ENCODE data around the gene TMEM144.

The TMEM144 gene

DNA sequence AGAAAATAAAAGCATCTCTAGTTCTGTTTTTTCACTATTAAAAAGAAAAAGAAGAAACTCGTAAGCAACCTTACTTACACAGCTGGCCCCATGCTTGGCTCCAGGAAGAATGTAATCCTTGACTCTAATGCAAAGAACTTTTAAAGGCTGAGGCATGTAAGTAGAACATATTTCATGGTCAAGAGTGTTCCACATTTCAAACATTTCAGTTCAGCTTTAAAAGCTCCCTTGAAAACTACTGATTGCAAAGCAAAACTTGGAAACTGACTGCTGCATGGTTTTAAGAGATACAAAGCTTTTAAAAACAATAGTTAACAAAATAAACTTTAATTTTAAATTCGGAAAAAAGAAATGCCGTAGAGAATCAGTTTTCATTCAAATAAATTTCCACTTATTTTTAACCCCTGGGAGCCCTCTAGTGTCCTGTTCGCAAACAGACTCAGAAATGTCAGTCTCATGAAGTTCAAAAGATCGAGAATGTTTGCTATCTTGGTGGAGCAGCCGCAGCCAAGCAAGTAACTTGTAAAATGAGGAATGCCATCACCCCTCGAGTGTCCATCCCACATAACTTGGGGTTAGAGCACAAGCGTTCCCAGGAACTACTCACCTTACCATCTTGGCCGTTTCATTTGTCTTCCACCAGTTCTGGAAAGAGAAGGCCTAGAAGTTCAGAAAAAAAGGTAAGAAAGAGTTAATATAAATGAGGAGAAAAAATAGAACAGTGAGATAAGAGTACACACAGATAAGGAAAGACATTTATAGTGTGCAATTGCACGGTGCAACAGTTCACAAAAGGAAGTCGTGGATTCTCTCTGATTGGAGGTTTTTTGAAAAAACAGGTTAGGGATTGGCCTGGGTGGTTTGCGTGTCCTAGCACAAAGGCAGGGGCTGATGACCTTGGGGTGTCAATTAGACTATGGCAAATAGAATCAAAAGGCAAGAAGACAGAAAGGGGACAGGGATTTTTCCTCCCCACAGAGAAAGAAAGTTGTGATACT, 37.7 kb upstream of the TMEM144 start, which contains the start of gene GASK1B:
Gene GASK1B, minus strand, starts transcription at position 765 of the 998 bp plus-strand sequence. CDS start 1,650 bp downstream, outside the sequence.
- peak; percentile 30 for DNase-seq
- Mint-ChIP-seq H3K4me1 (peaks cover 12% of the 10 kb centered on the region), H3K27me3 (ENCODE audit: low read depth, poor library complexity) (peaks cover 7% of the 10 kb centered on the region), H3K9me3 (no peaks in the 10 kb centered on the region), H3K27ac (peak within 1 kb of the TSS; percentile 40), H3K36me3 (ENCODE audit: low read depth) (no peaks in the 10 kb centered on the region), H3K4me3 (peak within 1 kb of the TSS; percentile 59)
- TF ChIP-seq, protein P1, sequence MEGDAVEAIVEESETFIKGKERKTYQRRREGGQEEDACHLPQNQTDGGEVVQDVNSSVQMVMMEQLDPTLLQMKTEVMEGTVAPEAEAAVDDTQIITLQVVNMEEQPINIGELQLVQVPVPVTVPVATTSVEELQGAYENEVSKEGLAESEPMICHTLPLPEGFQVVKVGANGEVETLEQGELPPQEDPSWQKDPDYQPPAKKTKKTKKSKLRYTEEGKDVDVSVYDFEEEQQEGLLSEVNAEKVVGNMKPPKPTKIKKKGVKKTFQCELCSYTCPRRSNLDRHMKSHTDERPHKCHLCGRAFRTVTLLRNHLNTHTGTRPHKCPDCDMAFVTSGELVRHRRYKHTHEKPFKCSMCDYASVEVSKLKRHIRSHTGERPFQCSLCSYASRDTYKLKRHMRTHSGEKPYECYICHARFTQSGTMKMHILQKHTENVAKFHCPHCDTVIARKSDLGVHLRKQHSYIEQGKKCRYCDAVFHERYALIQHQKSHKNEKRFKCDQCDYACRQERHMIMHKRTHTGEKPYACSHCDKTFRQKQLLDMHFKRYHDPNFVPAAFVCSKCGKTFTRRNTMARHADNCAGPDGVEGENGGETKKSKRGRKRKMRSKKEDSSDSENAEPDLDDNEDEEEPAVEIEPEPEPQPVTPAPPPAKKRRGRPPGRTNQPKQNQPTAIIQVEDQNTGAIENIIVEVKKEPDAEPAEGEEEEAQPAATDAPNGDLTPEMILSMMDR (IDR thresholded peaks at IDR 0.05) = peak; percentile 67

DNA sequence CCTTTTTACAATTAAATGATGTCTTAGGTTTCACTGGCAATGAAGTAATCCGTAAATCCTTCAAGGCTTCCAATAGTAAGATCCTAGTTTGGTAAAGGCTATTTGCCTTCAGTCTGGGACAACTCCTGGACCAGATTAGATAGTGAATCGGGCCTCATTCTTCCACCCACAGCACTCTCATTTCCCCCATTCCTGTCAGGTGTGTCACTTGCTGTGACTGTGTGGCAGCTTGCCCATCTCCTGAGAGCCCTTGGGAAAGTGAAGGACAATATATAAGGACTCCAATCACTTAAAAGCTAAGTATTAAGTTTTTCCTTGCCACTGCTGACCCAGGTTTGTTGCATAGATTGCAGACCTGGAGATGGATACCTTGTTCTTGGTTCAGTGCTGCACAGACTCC, 34.2 kb upstream of the TMEM144 start:
- Mint-ChIP-seq H3K27me3 (ENCODE audit: low read depth, poor library complexity) (peaks cover 10% of the 10 kb centered on the region), H3K9me3 (no peaks in the 10 kb centered on the region), H3K36me3 (ENCODE audit: low read depth) (no peaks in the 10 kb centered on the region), H3K27ac (no peak overlapping the region), H3K4me3 (no peak overlapping the region), H3K4me1 (peaks cover 12% of the 10 kb centered on the region)
- TF ChIP-seq, protein P1 (IDR thresholded peaks at IDR 0.05) = no peak
- no peak for DNase-seq

DNA sequence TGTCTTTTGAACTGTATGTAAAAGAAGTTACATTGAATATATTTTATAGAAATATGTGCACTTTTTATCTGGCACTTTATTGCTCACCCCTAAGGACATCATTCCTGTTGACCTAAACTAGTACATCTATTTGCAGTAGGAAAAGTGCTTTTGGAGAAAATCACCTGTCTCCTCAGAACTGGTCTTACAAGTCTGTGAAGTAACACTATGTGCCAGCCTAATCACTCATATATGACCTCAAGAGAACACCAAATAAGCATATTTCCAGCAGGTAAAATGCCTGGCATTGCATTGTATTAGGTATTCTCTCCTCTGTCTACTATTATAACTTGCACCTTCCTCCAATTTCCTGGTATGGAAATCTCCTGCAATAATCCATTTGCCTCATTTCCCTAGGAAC, 33.5 kb upstream of the TMEM144 start:
- Mint-ChIP-seq H3K9me3 (no peaks in the 10 kb centered on the region), H3K27me3 (ENCODE audit: low read depth, poor library complexity) (peaks cover 10% of the 10 kb centered on the region), H3K4me1 (peaks cover 12% of the 10 kb centered on the region), H3K27ac (no peak overlapping the region), H3K4me3 (no peak overlapping the region), H3K36me3 (ENCODE audit: low read depth) (no peaks in the 10 kb centered on the region)
- no peak for DNase-seq
- TF ChIP-seq, protein P1 (IDR thresholded peaks at IDR 0.05) = no peak

DNA sequence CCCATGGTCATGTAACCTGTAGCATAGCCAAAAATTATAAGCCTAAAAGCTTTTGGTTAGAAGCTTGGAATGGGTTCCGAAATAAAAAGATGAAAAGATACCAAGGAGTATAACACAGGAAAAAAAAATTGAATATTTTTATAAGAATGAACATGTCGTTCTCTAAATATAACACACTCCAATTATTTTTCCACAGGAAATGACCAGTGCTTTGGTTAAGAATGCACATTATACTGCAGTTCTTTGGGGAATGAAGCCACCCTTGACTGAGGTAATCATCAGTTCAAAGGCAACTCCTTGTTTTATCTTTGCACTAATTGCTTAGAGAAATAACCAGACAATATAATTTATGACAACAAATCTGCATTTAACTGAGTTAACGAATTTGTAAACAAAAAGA, 30.8 kb upstream of the TMEM144 start:
- Mint-ChIP-seq H3K27me3 (ENCODE audit: low read depth, poor library complexity) (peaks cover 10% of the 10 kb centered on the region), H3K9me3 (no peaks in the 10 kb centered on the region), H3K36me3 (ENCODE audit: low read depth) (no peaks in the 10 kb centered on the region), H3K27ac (no peak overlapping the region), H3K4me3 (no peak overlapping the region), H3K4me1 (peaks cover 10% of the 10 kb centered on the region)
- DNase-seq = no peak
- TF ChIP-seq, protein P1 (IDR thresholded peaks at IDR 0.05) = no peak

DNA sequence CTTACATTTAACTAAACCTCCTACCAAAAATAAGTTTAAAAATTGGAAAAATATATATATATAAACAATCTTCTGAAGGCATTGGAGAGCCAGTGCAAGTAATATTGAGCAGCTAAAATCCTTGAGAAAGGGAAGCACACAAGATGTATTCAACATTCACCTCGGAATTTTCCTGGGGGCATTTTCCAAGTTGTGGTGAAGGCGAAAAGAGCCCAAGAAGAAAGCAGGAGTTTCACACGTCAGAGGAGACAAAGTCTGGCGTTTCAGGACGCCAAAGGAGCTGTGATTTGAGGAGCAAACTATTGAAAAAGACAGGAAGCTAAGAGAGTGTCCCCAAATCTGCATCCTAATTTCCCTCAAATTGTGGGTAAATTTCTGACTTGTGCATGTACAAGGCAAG, 28.4 kb upstream of the TMEM144 start:
- TF ChIP-seq, protein P1 (IDR thresholded peaks at IDR 0.05) = no peak
- peaks cover 10% of the 10 kb centered on the region for H3K4me1 Mint-ChIP-seq
- DNase-seq = no peak
- peak overlapping the region; percentile 91 for H3K27ac Mint-ChIP-seq
- H3K27me3 Mint-ChIP-seq (ENCODE audit: low read depth, poor library complexity) = peaks cover 3% of the 10 kb centered on the region
- no peaks in the 10 kb centered on the region for H3K9me3 Mint-ChIP-seq
- H3K4me3 Mint-ChIP-seq = no peak overlapping the region
- H3K36me3 Mint-ChIP-seq (ENCODE audit: low read depth) = no peaks in the 10 kb centered on the region
